ENCODE data around the gene ABR.

DNA sequence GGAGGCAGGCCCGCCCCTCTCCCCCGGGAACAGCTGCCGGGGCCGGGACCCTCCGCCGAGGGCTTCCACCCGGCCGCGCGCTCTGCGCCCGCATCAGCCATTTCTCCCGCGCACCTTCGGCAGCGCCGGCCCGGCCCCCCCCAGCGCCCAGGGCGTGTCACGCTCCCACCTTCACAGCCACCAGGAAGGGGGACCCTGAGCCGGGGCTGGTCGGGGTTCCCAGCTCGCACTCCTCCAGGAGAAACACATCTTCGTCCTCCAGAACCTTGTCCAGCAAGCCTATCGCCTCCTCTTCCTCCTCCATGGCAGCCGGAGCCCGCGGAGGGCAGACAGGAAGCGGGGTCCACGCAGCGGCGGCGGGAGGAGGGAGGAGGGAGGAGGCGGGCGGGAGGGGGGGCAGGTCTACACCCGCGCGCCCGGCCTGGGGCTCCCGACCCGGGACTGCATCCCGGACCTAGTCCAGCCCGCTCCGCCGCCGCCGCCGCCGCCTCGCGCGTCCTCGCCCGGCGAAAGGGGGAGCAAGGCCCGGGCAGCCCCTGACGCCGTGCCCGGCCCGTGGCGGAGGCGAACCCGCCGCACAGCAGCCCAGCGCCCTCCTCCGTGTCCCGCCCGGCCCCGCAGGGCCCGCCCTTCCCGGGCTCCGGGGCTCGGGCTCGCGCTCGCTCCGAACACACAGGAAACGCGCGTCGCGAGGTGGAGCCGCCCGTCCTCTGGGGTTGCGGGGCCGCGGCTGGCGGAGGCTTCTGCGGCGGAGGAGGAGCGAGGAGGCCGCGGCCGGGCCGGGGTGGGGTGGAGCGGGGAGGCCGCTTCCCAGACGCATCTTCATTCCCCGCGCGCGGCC lies 70.8 kb downstream of the ABR start:
- TF ChIP-seq POLR2AphosphoS5 (IDR thresholded peaks at IDR 0.05; ENCODE audit: low read depth), result no peak
- TF ChIP-seq, protein P1, sequence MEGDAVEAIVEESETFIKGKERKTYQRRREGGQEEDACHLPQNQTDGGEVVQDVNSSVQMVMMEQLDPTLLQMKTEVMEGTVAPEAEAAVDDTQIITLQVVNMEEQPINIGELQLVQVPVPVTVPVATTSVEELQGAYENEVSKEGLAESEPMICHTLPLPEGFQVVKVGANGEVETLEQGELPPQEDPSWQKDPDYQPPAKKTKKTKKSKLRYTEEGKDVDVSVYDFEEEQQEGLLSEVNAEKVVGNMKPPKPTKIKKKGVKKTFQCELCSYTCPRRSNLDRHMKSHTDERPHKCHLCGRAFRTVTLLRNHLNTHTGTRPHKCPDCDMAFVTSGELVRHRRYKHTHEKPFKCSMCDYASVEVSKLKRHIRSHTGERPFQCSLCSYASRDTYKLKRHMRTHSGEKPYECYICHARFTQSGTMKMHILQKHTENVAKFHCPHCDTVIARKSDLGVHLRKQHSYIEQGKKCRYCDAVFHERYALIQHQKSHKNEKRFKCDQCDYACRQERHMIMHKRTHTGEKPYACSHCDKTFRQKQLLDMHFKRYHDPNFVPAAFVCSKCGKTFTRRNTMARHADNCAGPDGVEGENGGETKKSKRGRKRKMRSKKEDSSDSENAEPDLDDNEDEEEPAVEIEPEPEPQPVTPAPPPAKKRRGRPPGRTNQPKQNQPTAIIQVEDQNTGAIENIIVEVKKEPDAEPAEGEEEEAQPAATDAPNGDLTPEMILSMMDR (IDR thresholded peaks at IDR 0.05; ENCODE audit: insufficient read depth, low read length), result no peak

All from HL-60 (cell line).